HCT116 (cell line): ENCODE data around the gene LGALS9. TPM values are rescaled to one million over a fixed set of nuclear protein-coding genes. Genes with fewer than 3 reads are reported as not detected.

Experiments
- ATAC-seq: fragments of 200-7000 bp; cut with Tn5 transposase; 2 replicates; pipeline ENCODE4 v1.9.1; 2020; ENCODE audit warnings: mild to moderate bottlenecking, moderate library complexity
- BruUV-seq: library from RNA; stranded (reverse); fragments of 400-500 nt; replicated peaks from 2 replicates; lab custom pipeline; 2021; lab: Mats Ljungman, UMichigan
- CTCF ChIA-PET: fragments of 300-600 bp; sonication (Branson Sonifier 250); formaldehyde crosslinking; loops from one replicate; lab custom pipeline; 2021; ENCODE audit warnings: antibody characterized with exemption; lab: Charles Lee
- POLR2A ChIA-PET: fragments of 300-600, 350-600 bp; sonication (Branson Sonifier 250); formaldehyde crosslinking; loops from one replicate; lab custom pipeline; 2021; ENCODE audit warnings: antibody characterized with exemption; lab: Charles Lee
- RAD21 ChIA-PET, 2 experiments: fragments of 300-600 bp; sonication (Branson Sonifier 250); formaldehyde crosslinking; loops; one replicate each; lab custom pipeline; 2023; ENCODE audit warnings: low total read pairs in 2 of 2; ENCODE audit not compliant: uncharacterized antibody in 2 of 2, unreplicated experiment in 2 of 2, low non-redundant PET in 1 of 2; lab: Charles Lee
- DNase-seq: peaks from one replicate; pipeline ENCODE4 v3.0.0-alpha.2; 2010; ENCODE audit warnings: low read depth, low spot score
- H2AFZ ChIP-seq: fragments of 200-600 bp; shearing (Covaris generic), sonication (generic); 2 replicates; pipeline ENCODE4 v1.6.1; 2017; ENCODE audit warnings: low read depth, mixed run types, mixed read lengths, antibody characterized with exemption, low read length; ENCODE audit not compliant: poor library complexity, severe bottlenecking
- H3K27ac ChIP-seq: 2 replicates; pipeline ENCODE4 v1.5.1; 2012; ENCODE audit warnings: low read depth, low read length
- H3K27me3 ChIP-seq: fragments of 200-600 bp; sonication (generic); 2 replicates; pipeline ENCODE4 v1.6.1; 2016; ENCODE audit warnings: mixed run types, low read length, mixed read lengths; ENCODE audit not compliant: insufficient read depth
- H3K36me3 ChIP-seq, 2 experiments: fragments of 200-500 bp in 1 of 2; fragments of 200-600 bp in 1 of 2; sonication (Bioruptor generic) in 1 of 2; sonication (generic) in 1 of 2; 2 replicates each; pipeline versions ENCODE4 v1.5.1 to v1.6.1; 2014 to 2016; ENCODE audit warnings: low read length in 2 of 2, inconsistent platforms in 1 of 2, mixed read lengths in 1 of 2, mixed run types in 1 of 2; ENCODE audit not compliant: insufficient read depth in 2 of 2, control insufficient read depth in 1 of 2
- H3K4me1 ChIP-seq, 2 experiments: fragments of 200-600 bp in 1 of 2; sonication (generic) in 1 of 2; 2 replicates each; pipeline versions ENCODE4 v1.5.1 to v1.6.1; 2012 to 2017; ENCODE audit warnings: low read length in 2 of 2, inconsistent platforms in 1 of 2, mild to moderate bottlenecking in 1 of 2, mixed read lengths in 1 of 2, mixed run types in 1 of 2, moderate library complexity in 1 of 2; ENCODE audit not compliant: insufficient read depth in 2 of 2, control insufficient read depth in 1 of 2
- H3K4me2 ChIP-seq: fragments of 200-600 bp; sonication (generic); 2 replicates; pipeline ENCODE4 v1.6.1; 2017; ENCODE audit warnings: mixed run types, low read length, mixed read lengths
- H3K4me3 ChIP-seq, 2 experiments: fragments of 200-600 bp in 1 of 2; sonication (generic) in 1 of 2; replicated peaks in 1 of 2; 2 replicates each; pipeline ENCODE4 v1.5.1; 2011 to 2016; ENCODE audit warnings: low read length in 2 of 2, control low read depth in 1 of 2, low read depth in 1 of 2, mild to moderate bottlenecking in 1 of 2, mixed read lengths in 1 of 2, mixed run types in 1 of 2
- H3K79me2 ChIP-seq: fragments of 200-600 bp; sonication (generic); 2 replicates; pipeline ENCODE4 v1.6.1; 2017; ENCODE audit warnings: mild to moderate bottlenecking, mixed run types, low read length, moderate library complexity, mixed read lengths; ENCODE audit not compliant: insufficient read depth
- H3K9ac ChIP-seq: fragments of 200-600 bp; sonication (generic); 2 replicates; pipeline ENCODE4 v1.6.1; 2016; ENCODE audit warnings: low read length, mixed read lengths
- H3K9me2 ChIP-seq: fragments of 200-600 bp; sonication (generic), shearing (Covaris generic); 2 replicates; pipeline ENCODE4 v1.6.1; 2017; ENCODE audit warnings: mixed run types, mild to moderate bottlenecking, moderate library complexity; ENCODE audit not compliant: insufficient read depth
- H3K9me3 ChIP-seq, 2 experiments: fragments of 200-500 bp in 1 of 2; fragments of 200-600 bp in 1 of 2; sonication (Bioruptor generic) in 1 of 2; sonication (generic) in 1 of 2; 2 replicates each; pipeline ENCODE4 v1.6.1; 2014 to 2017; ENCODE audit warnings: low read length in 2 of 2, mixed read lengths in 2 of 2, inconsistent platforms in 1 of 2, low read depth in 1 of 2, mild to moderate bottlenecking in 1 of 2, mixed run types in 1 of 2, moderate library complexity in 1 of 2; ENCODE audit not compliant: control insufficient read depth in 1 of 2, insufficient read depth in 1 of 2
- H4K20me1 ChIP-seq: fragments of 200-600 bp; sonication (generic), shearing (Covaris generic); 2 replicates; pipeline ENCODE4 v1.6.1; 2017; ENCODE audit warnings: mixed run types, mild to moderate bottlenecking, moderate library complexity; ENCODE audit not compliant: insufficient read depth
- ATF3 ChIP-seq: IDR thresholded peaks from 2 replicates; pipeline ENCODE4 v1.6.1; 2012
- CEBPB ChIP-seq: IDR thresholded peaks from 2 replicates; pipeline ENCODE4 v1.6.1; 2012; ENCODE audit warnings: low read depth
- EGR1 ChIP-seq: IDR thresholded peaks from 2 replicates; pipeline ENCODE4 v1.6.1; 2012; ENCODE audit warnings: low read depth
- ELF1 ChIP-seq: IDR thresholded peaks from 2 replicates; pipeline ENCODE4 v1.6.1; 2012; ENCODE audit warnings: low read depth, borderline replicate concordance
- EZH2phosphoT487 ChIP-seq: fragments of 200-600 bp; IDR thresholded peaks from 2 replicates; pipeline ENCODE4 v1.6.1; 2018; ENCODE audit warnings: antibody characterized with exemption, borderline replicate concordance
- FOSL1 ChIP-seq: IDR thresholded peaks from 2 replicates; pipeline ENCODE4 v1.6.1; 2012; ENCODE audit warnings: low read depth
- JUND ChIP-seq: IDR thresholded peaks from 2 replicates; pipeline ENCODE4 v1.6.1; 2012
- MAX ChIP-seq: IDR thresholded peaks from 2 replicates; pipeline ENCODE4 v1.6.1; 2012
- POLR2AphosphoS5 ChIP-seq: IDR thresholded peaks from 2 replicates; pipeline ENCODE4 v1.6.1; 2011; ENCODE audit warnings: mild to moderate bottlenecking, low read depth, low read length, moderate library complexity
- RAD21 ChIP-seq: IDR thresholded peaks from 2 replicates; pipeline ENCODE4 v1.6.1; 2012; ENCODE audit warnings: low read depth, mild to moderate bottlenecking
- SIN3A ChIP-seq: IDR thresholded peaks from 2 replicates; pipeline ENCODE4 v1.6.1; 2012; ENCODE audit warnings: low read depth
- SP1 ChIP-seq: IDR thresholded peaks from 2 replicates; pipeline ENCODE4 v1.6.1; 2012; ENCODE audit warnings: low read depth
- TCF7L2 ChIP-seq: IDR thresholded peaks from 2 replicates; pipeline ENCODE4 v1.7.0; 2011; ENCODE audit warnings: borderline replicate concordance, inconsistent platforms; ENCODE audit not compliant: insufficient read depth, insufficient read length; ENCODE audit errors: extremely low read depth
- YY1 ChIP-seq: IDR thresholded peaks from 2 replicates; pipeline ENCODE4 v1.6.1; 2011; ENCODE audit warnings: low read length, low read depth, moderate library complexity, mild to moderate bottlenecking; ENCODE audit not compliant: insufficient replicate concordance; ENCODE audit errors: extremely low read depth
- ZBTB33 ChIP-seq: IDR thresholded peaks from 2 replicates; pipeline ENCODE4 v1.6.1; 2011; ENCODE audit warnings: mild to moderate bottlenecking, low read length, moderate library complexity; ENCODE audit not compliant: insufficient replicate concordance; ENCODE audit errors: extremely low read depth
- ZFX ChIP-seq: fragments of 450-650 bp; IDR thresholded peaks from 2 replicates; pipeline ENCODE4 v1.6.1; 2017
- ZNF274 ChIP-seq: fragments of 200-500 bp; sonication (Bioruptor generic); IDR thresholded peaks from 2 replicates; pipeline ENCODE4 v1.6.1; 2014; ENCODE audit warnings: mild to moderate bottlenecking, low read depth, low read length, inconsistent platforms
- intact Hi-C: fragments of 100-400 bp; cut with micrococcal nuclease; formaldehyde crosslinking; loops from 2 replicates; pipeline ENCODE4 v1.10.0; 2022
- total RNA-seq: library from RNA; stranded (reverse); gene quantifications from one replicate; pipeline ENCODE4 v1.2.1, GENCODE V29; 2021; ENCODE audit not compliant: unreplicated experiment

The LGALS9 gene
- total RNA-seq, 1 experiment from 2014 or later, result 1.9 TPM

GRCh38 chr17:27613433-27613832, 17.6 kb upstream of the LGALS9 start:
- Histone ChIP-seq H4K20me1 (no peaks in the 10 kb centered on the region), H2AFZ (no peak overlapping the region), H3K79me2 (no peaks in the 10 kb centered on the region), H3K9ac (no peak overlapping the region), H3K9me3 (no peaks in the 10 kb centered on the region), H3K27me3 (no peaks in the 10 kb centered on the region), H3K4me3 (no peak overlapping the region), H3K36me3 (peaks cover 0 to 4% of the 10 kb centered on the region in 2 experiments; a peak in 2 of 4 replicates), H3K4me2 (no peak overlapping the region), H3K9me2 (no peaks in the 10 kb centered on the region), H3K4me1 (no peaks in the 10 kb centered on the region), H3K27ac (no peak overlapping the region)
- DNase-seq (no peak), ATAC-seq (no peak)
- TF ChIP-seq RAD21, result no peak
- no peak for TF ChIP-seq EZH2phosphoT487
- no peak for TF ChIP-seq EGR1
- no peak for TF ChIP-seq ZFX
- no peak for TF ChIP-seq TCF7L2
- no peak for TF ChIP-seq CEBPB
- no peak for TF ChIP-seq SIN3A
- no peak for TF ChIP-seq JUND
- TF ChIP-seq ATF3, result no peak
- TF ChIP-seq ZNF274, result no peak
- TF ChIP-seq SP1, result no peak
- TF ChIP-seq YY1, result no peak
- no peak for TF ChIP-seq ELF1
- no peak for TF ChIP-seq ZBTB33
- no peak for TF ChIP-seq FOSL1
- no peak for TF ChIP-seq MAX
- TF ChIP-seq POLR2AphosphoS5, result no peak
- ChIA-PET RAD21 (no interaction called here), POLR2A (no interaction called here), CTCF (interaction anchor here (1.8 kb wide), 1 partner anchor 41 kb away, joined by 6 read pairs; no protein-coding TSS in a partner anchor)
- intact Hi-C loops, result no loop called here
- no TSS peak for BruUV-seq
